A172 (cell line): Measurements from ENCODE around the gene ZFAND6. TPM values are rescaled to one million over a fixed set of nuclear protein-coding genes. Genes with fewer than 3 reads are reported as not detected.

Source experiments
- DNase-seq: peaks from one replicate; pipeline ENCODE4 v3.0.0-alpha.2; 2015; ENCODE audit warnings: low spot score
- total RNA-seq: library from RNA; depleted of rRNA; stranded (reverse); fragments of >200 nt; shearing (Covaris generic); gene quantifications from 2 replicates; pipeline ENCODE4 v1.2.3, GENCODE V29; 2014

The ZFAND6 gene
- total RNA-seq, 1 experiment from 2014 or later: 113 TPM

- no peak for DNase-seq
Observed at GRCh38 chr15:80049046-80049445, 10.4 kb upstream of the ZFAND6 start.

- no peak for DNase-seq
Observed at GRCh38 chr15:80052597-80053304, 6.7 kb upstream of the ZFAND6 start.

- no peak for DNase-seq
Observed at GRCh38 chr15:80055933-80056332, 3.5 kb upstream of the ZFAND6 start.

GRCh38 chr15:80058044-80058443 is 1.4 kb upstream of the ZFAND6 start:
- DNase-seq: no peak

- peak; percentile 38 for DNase-seq
Observed at GRCh38 chr15:80059786-80060355, 395 bp downstream of the ZFAND6 start.

GRCh38 chr15:80060356-80061006 is 1.0 kb downstream of the ZFAND6 start:
- peak; percentile 40 for DNase-seq

- no peak for DNase-seq
Observed at GRCh38 chr15:80061582-80061981, 2.1 kb downstream of the ZFAND6 start.

GRCh38 chr15:80066912-80067311 is 7.4 kb downstream of the ZFAND6 start:
- DNase-seq: no peak

- DNase-seq: no peak
Observed at GRCh38 chr15:80068578-80068977, 9.1 kb downstream of the ZFAND6 start.

GRCh38 chr15:80070840-80071239 is 11.4 kb downstream of the ZFAND6 start:
- DNase-seq: no peak

- DNase-seq: no peak
Observed at GRCh38 chr15:80071652-80072051, 12.2 kb downstream of the ZFAND6 start.

- peak; percentile 87 for DNase-seq
Observed at GRCh38 chr15:80072285-80072994, 13.0 kb downstream of the ZFAND6 start.

GRCh38 chr15:80073197-80073596 is 13.7 kb downstream of the ZFAND6 start:
- no peak for DNase-seq

GRCh38 chr15:80076321-80077318 is 17.1 kb downstream of the ZFAND6 start:
- DNase-seq: no peak

GRCh38 chr15:80081390-80081789 is 21.9 kb downstream of the ZFAND6 start:
- DNase-seq: no peak

GRCh38 chr15:80087104-80087503 is 27.6 kb downstream of the ZFAND6 start:
- no peak for DNase-seq

GRCh38 chr15:80090041-80090440 is 30.6 kb downstream of the ZFAND6 start:
- DNase-seq: no peak

GRCh38 chr15:80090879-80091503 is 31.5 kb downstream of the ZFAND6 start:
- DNase-seq: no peak

GRCh38 chr15:80093854-80094418 is 34.5 kb downstream of the ZFAND6 start:
- peak; percentile 68 for DNase-seq

- no peak for DNase-seq
Observed at GRCh38 chr15:80095511-80095910, 36.0 kb downstream of the ZFAND6 start.
